ENCODE results near the gene MBD4. TPM values are rescaled to one million over a fixed set of nuclear protein-coding genes. Genes with fewer than 3 reads are reported as not detected.

The MBD4 gene
- total RNA-seq, 1 experiment from 2014 or later, result 50.9 TPM

DNA sequence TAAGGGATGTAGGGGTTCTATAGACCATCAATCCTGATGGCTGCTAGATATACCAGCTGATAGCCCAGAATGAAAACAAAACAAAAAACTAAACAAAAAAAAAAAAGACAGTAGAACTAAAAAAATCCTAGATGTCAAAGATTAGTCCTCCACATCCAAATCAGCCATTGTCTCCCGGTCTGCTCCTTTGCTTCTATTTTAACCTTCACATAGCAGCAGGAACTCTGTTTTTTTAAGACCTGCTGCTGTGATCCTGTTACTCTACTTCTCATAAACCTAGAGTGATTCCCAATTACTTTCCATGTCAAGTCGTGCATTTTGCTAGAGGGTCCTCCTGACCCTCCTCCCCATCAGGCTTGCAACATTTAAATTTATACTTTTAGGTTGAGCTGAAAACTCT, 2.7 kb upstream of the MBD4 start:
- ChIA-PET CTCF (no interaction called here), POLR2A (ENCODE audit: low non-redundant PET) (no interaction called here)
- no peak for TF ChIP-seq CTCF (conservative IDR thresholded peaks at IDR 0.05; ENCODE audit: low read depth, low read length)
- TF ChIP-seq EZH2 (IDR thresholded peaks at IDR 0.05; ENCODE audit: borderline replicate concordance, low read depth, low read length, poor library complexity, severe bottlenecking), result no peak
- intact Hi-C loops (cut with micrococcal nuclease; ENCODE audit: unreplicated experiment), result no loop called here
- Histone ChIP-seq H3K36me3 (ENCODE audit: insufficient read depth, low read length, poor library complexity, severe bottlenecking) (peaks cover 5% of the 10 kb centered on the region), H3K27me3 (replicated peaks; ENCODE audit: insufficient read depth, low read depth, low read length, poor library complexity) (no peaks in the 10 kb centered on the region), H3K9me3 (ENCODE audit: low read depth, low read length, poor library complexity, severe bottlenecking) (no peaks in the 10 kb centered on the region), H3K27ac (ENCODE audit: low read depth, low read length, poor library complexity, severe bottlenecking) (no peak overlapping the region), H3K4me1 (ENCODE audit: insufficient read depth, low read length, poor library complexity, severe bottlenecking) (peaks cover 24% of the 10 kb centered on the region), H3K4me3 (ENCODE audit: low read depth, low read length, poor library complexity, severe bottlenecking) (peak overlapping the region; percentile 15)
- DNase-seq (ENCODE audit: low spot score), result no peak
- BruUV-seq (replicated peaks), result no TSS peak

DNA sequence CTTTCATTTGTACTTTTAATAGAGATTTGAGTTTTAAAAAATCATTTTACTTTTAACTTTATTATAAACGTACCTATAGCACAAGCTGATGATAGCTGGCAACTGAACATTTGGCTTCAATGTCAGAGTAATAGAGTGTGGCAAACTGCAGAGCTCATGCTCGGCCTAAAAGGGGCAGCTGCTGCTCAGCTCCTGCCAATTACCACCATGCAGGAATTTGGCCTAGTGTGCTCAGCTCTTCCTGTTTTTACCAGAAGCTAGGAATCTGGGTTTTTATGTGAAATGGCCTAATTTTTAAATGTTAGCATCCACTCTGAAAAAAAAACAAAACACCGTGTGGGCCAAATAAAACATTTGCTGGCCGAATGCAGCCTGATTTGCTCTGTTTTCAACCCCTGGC, 2.0 kb upstream of the MBD4 start:
- Histone ChIP-seq H3K9me3 (ENCODE audit: low read depth, low read length, poor library complexity, severe bottlenecking) (no peaks in the 10 kb centered on the region), H3K36me3 (ENCODE audit: insufficient read depth, low read length, poor library complexity, severe bottlenecking) (peaks cover 12% of the 10 kb centered on the region), H3K27me3 (replicated peaks; ENCODE audit: insufficient read depth, low read depth, low read length, poor library complexity) (no peaks in the 10 kb centered on the region), H3K4me1 (ENCODE audit: insufficient read depth, low read length, poor library complexity, severe bottlenecking) (peaks cover 24% of the 10 kb centered on the region), H3K4me3 (ENCODE audit: low read depth, low read length, poor library complexity, severe bottlenecking) (peak overlapping the region; percentile 79), H3K27ac (ENCODE audit: low read depth, low read length, poor library complexity, severe bottlenecking) (peak overlapping the region; percentile 91)
- no TSS peak for BruUV-seq (replicated peaks)
- ChIA-PET CTCF (no interaction called here), POLR2A (ENCODE audit: low non-redundant PET) (no interaction called here)
- intact Hi-C loops (cut with micrococcal nuclease; ENCODE audit: unreplicated experiment), result no loop called here
- TF ChIP-seq EZH2 (IDR thresholded peaks at IDR 0.05; ENCODE audit: borderline replicate concordance, low read depth, low read length, poor library complexity, severe bottlenecking) (no peak), CTCF (conservative IDR thresholded peaks at IDR 0.05; ENCODE audit: low read depth, low read length) (no peak)
- DNase-seq (ENCODE audit: low spot score), result no peak

DNA sequence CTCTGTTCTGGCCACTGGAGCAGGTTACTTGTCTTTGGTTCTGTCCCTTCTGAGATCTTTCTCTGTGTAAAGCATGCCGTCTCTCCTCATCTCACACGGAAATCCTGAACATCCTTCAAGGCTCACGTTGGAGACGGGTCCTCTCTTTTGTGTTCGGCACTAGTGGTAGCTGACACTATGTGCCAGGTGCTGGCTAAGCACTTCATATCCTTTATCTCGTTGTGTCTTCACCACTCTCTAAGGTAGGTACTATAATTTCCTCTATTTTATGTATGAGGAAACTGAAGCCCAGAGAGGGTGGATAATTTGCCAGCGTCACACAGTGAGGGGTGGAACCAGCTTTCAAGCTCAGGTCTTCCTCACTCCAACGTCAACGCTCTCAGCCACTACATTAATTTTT, 1.5 kb upstream of the MBD4 start:
- POLR2A ChIA-PET (ENCODE audit: low non-redundant PET), result no interaction called here

More for the DNA sequence above, 1.5 kb upstream of the MBD4 start:
- intact Hi-C loops (cut with micrococcal nuclease; ENCODE audit: unreplicated experiment), result no loop called here
- CTCF ChIA-PET, result no interaction called here
- no TSS peak for BruUV-seq (replicated peaks)
- Histone ChIP-seq H3K27ac (ENCODE audit: low read depth, low read length, poor library complexity, severe bottlenecking) (peak overlapping the region; percentile 91), H3K4me1 (ENCODE audit: insufficient read depth, low read length, poor library complexity, severe bottlenecking) (peaks cover 24% of the 10 kb centered on the region), H3K9me3 (ENCODE audit: low read depth, low read length, poor library complexity, severe bottlenecking) (no peaks in the 10 kb centered on the region), H3K4me3 (ENCODE audit: low read depth, low read length, poor library complexity, severe bottlenecking) (peak overlapping the region; percentile 79), H3K36me3 (ENCODE audit: insufficient read depth, low read length, poor library complexity, severe bottlenecking) (peaks cover 18% of the 10 kb centered on the region), H3K27me3 (replicated peaks; ENCODE audit: insufficient read depth, low read depth, low read length, poor library complexity) (no peaks in the 10 kb centered on the region)
- no peak for DNase-seq (ENCODE audit: low spot score)
- TF ChIP-seq CTCF (conservative IDR thresholded peaks at IDR 0.05; ENCODE audit: low read depth, low read length) (no peak), EZH2 (IDR thresholded peaks at IDR 0.05; ENCODE audit: borderline replicate concordance, low read depth, low read length, poor library complexity, severe bottlenecking) (no peak)
